M059J (cell line): ENCODE measurements around the gene HS3ST4. TPM values are rescaled to one million over a fixed set of nuclear protein-coding genes. Genes with fewer than 3 reads are reported as not detected.

Experiments used
- DNase-seq: peaks from one replicate; pipeline ENCODE4 v3.0.0-alpha.2; 2012; ENCODE audit warnings: low read depth
- total RNA-seq: library from RNA; depleted of rRNA; stranded (reverse); fragments of >200 nt; shearing (Covaris generic); gene quantifications from 2 replicates; pipeline ENCODE4 v1.2.3, GENCODE V29; 2014

HS3ST4 gene
- total RNA-seq, 1 experiment from 2014 or later: not detected

GRCh38 chr16:25894093-25894492, 202.3 kb downstream of the HS3ST4 start:
- no peak for DNase-seq

GRCh38 chr16:25895380-25895779, 203.6 kb downstream of the HS3ST4 start:
- DNase-seq: no peak

- no peak for DNase-seq
These were observed 204.7 kb downstream of the HS3ST4 start for GRCh38 chr16:25896411-25896810.

- no peak for DNase-seq
These were observed 205.9 kb downstream of the HS3ST4 start for GRCh38 chr16:25897702-25898101.

- DNase-seq: no peak
These were observed 214.1 kb downstream of the HS3ST4 start for GRCh38 chr16:25905810-25906209.

GRCh38 chr16:25910971-25911370, 219.2 kb downstream of the HS3ST4 start:
- DNase-seq: no peak

GRCh38 chr16:25912321-25912720, 220.6 kb downstream of the HS3ST4 start:
- no peak for DNase-seq

GRCh38 chr16:25914357-25914962, 222.7 kb downstream of the HS3ST4 start:
- DNase-seq: no peak

- DNase-seq: no peak
These were observed 224.3 kb downstream of the HS3ST4 start for GRCh38 chr16:25916037-25916436.

GRCh38 chr16:25922438-25922837, 230.7 kb downstream of the HS3ST4 start:
- DNase-seq: no peak

- DNase-seq: no peak
These were observed 233.7 kb downstream of the HS3ST4 start for GRCh38 chr16:25925421-25925820.

GRCh38 chr16:25931473-25932035, 239.8 kb downstream of the HS3ST4 start:
- no peak for DNase-seq

- DNase-seq: no peak
These were observed 250.2 kb downstream of the HS3ST4 start for GRCh38 chr16:25941800-25942499.

- no peak for DNase-seq
These were observed 259.0 kb downstream of the HS3ST4 start for GRCh38 chr16:25950586-25951281.

- peak; percentile 2 for DNase-seq
These were observed 260.2 kb downstream of the HS3ST4 start for GRCh38 chr16:25951999-25952398.

GRCh38 chr16:25952983-25953382, 261.2 kb downstream of the HS3ST4 start:
- no peak for DNase-seq

GRCh38 chr16:25957707-25958106, 265.9 kb downstream of the HS3ST4 start:
- no peak for DNase-seq

- no peak for DNase-seq
These were observed 267.5 kb downstream of the HS3ST4 start for GRCh38 chr16:25959221-25959620.

GRCh38 chr16:25966172-25967097, 274.7 kb downstream of the HS3ST4 start:
- no peak for DNase-seq

GRCh38 chr16:25977121-25977520, 285.4 kb downstream of the HS3ST4 start:
- no peak for DNase-seq

GRCh38 chr16:25978218-25978617, 286.5 kb downstream of the HS3ST4 start:
- DNase-seq: no peak

GRCh38 chr16:25988084-25988483, 296.3 kb downstream of the HS3ST4 start:
- DNase-seq: no peak
